Esophagus squamous epithelium (tissue), 5 donors: ENCODE results near the gene CSF3R. TPM values are rescaled to one million over a fixed set of nuclear protein-coding genes. Genes with fewer than 3 reads are reported as not detected.

ENCODE experiments used
- DNase-seq: peaks from one replicate; lab custom pipeline; 2025; lab: John Stamatoyannopoulos, UW
- H3K27ac ChIP-seq, 4 donors: fragments of 200-600 bp; sonication (generic); one replicate each; pipeline ENCODE4 v1.5.1; 2016 to 2019; ENCODE audit warnings: mild to moderate bottlenecking in 1 of 4
- H3K27me3 ChIP-seq, 4 donors: fragments of 200-600 bp; sonication (generic); 1 replicate in 3 of 4; 2 replicates in 1 of 4; pipeline versions ENCODE4 v1.5.1 to v1.6.0; 2017 to 2021; ENCODE audit warnings: antibody characterized with exemption in 1 of 4
- H3K36me3 ChIP-seq, 3 donors: fragments of 200-600 bp; sonication (generic); one replicate each; pipeline ENCODE4 v1.5.1; 2016 to 2019
- H3K4me1 ChIP-seq, 3 donors: fragments of 200-600 bp; sonication (generic); one replicate each; pipeline ENCODE4 v1.5.1; 2017 to 2019
- H3K4me3 ChIP-seq, 4 donors: fragments of 200-600 bp; sonication (generic); 1 replicate in 3 of 4; 2 replicates in 1 of 4; pipeline ENCODE4 v1.5.1; 2016 to 2019; ENCODE audit warnings: mild to moderate bottlenecking in 2 of 4, moderate library complexity in 1 of 4
- H3K9me3 ChIP-seq, 3 donors: fragments of 200-600 bp; sonication (generic); one replicate each; pipeline ENCODE4 v1.5.1; 2016 to 2019
- POLR2A ChIP-seq, 4 donors: fragments of 450-650 bp; IDR thresholded peaks; one replicate each; pipeline ENCODE4 v1.6.1; 2017; ENCODE audit warnings: antibody characterized with exemption in 4 of 4, mild to moderate bottlenecking in 4 of 4, moderate library complexity in 3 of 4
- WGBS, 2 donors: methylation state at CpG; one replicate each; pipeline ENCODE4 v1.1.5; 2018; 5-methylcytosine and 5-hydroxymethylcytosine counted together
- intact Hi-C: fragments of 100-400 bp; cut with DNase I; formaldehyde crosslinking; loops from one replicate; pipeline ENCODE4 v1.15.0; 2022
- total RNA-seq, 4 donors: library from RNA; depleted of rRNA; stranded (reverse); fragments of >200 nt; gene quantifications; one replicate each; pipeline ENCODE4 v1.1.0, GENCODE V29; 2016
- TF ChIP-seq, protein P1 (sequence below), 6 experiments: fragments of 450-650 bp in 4 of 6; fragments of 200-600 bp in 2 of 6; sonication (generic) in 2 of 6; IDR thresholded peaks; one replicate each; pipeline ENCODE4 v1.5.1; 2016 to 2019; ENCODE audit warnings: antibody characterized with exemption in 6 of 6, mild to moderate bottlenecking in 4 of 6, moderate library complexity in 4 of 6
- donor health status: DM: yes; HTN: yes; CAD: no.

The CSF3R gene
- total RNA-seq, 4 donors from 2014 or later = 0.42 to 10.0 (median 4.7) TPM

GRCh38 chr1:36476945-36477344 is 5.8 kb downstream of the CSF3R start:
- Histone ChIP-seq H3K36me3 (no peaks in the 10 kb centered on the region), H3K9me3 (no peaks in the 10 kb centered on the region), H3K4me1 (peaks cover 0 to 7% (median 0%) of the 10 kb centered on the region in 3 donors), H3K27ac (no peak overlapping the region), H3K27me3 (peaks cover 0 to 19% (median 0%) of the 10 kb centered on the region in 4 donors), H3K4me3 (no peak overlapping the region)
- no peak for DNase-seq
- intact Hi-C loops = no loop called here
- TF ChIP-seq, protein P1, sequence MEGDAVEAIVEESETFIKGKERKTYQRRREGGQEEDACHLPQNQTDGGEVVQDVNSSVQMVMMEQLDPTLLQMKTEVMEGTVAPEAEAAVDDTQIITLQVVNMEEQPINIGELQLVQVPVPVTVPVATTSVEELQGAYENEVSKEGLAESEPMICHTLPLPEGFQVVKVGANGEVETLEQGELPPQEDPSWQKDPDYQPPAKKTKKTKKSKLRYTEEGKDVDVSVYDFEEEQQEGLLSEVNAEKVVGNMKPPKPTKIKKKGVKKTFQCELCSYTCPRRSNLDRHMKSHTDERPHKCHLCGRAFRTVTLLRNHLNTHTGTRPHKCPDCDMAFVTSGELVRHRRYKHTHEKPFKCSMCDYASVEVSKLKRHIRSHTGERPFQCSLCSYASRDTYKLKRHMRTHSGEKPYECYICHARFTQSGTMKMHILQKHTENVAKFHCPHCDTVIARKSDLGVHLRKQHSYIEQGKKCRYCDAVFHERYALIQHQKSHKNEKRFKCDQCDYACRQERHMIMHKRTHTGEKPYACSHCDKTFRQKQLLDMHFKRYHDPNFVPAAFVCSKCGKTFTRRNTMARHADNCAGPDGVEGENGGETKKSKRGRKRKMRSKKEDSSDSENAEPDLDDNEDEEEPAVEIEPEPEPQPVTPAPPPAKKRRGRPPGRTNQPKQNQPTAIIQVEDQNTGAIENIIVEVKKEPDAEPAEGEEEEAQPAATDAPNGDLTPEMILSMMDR (IDR thresholded peaks at IDR 0.05) = no peak
- no peak for TF ChIP-seq POLR2A (IDR thresholded peaks at IDR 0.05)
- 74 to 75% methylated on average over 5 of the region's 5 CpGs for WGBS, 2 donors

DNA sequence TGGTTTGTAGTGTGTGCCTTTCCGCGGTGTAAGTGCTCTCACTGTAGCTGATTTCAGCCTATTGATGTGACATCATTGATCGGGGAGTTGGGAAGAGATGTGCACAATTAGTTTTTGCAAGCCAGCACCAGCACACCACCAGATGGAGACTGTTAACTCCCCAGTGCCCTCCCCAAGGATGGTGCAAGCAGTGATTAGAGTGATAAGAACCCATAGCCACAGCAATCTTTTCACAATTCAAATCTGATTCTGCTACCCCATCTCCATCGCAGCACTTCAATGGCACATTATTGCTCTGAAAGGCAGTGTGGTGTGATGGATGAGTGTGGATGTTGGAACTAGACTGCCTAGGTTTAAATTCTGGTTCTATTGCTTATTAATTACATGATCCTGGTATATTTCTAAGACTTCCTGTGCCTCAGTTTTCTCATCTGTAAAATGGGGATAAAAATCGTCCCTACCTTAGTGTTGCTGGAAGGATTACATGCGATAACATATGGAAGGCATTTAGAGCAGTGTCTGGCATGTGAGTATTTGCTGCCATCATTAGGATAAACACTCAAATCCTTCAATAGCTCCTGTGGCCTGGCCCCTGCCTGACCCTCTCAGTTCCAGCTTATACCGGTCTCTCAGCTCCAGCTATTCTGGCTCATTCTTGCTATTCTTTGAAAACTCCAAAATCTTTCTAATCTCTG is 6.7 kb downstream of the CSF3R start:
- intact Hi-C loops = no loop called here
- no peak for DNase-seq
- no peaks in the 10 kb centered on the region for H3K9me3 ChIP-seq
- no peak overlapping the region for H3K27ac ChIP-seq
- H3K27me3 ChIP-seq = peaks cover 0 to 10% (median 0%) of the 10 kb centered on the region in 4 donors
- H3K4me3 ChIP-seq = no peak overlapping the region
- peaks cover 0 to 7% (median 0%) of the 10 kb centered on the region in 3 donors for H3K4me1 ChIP-seq
- WGBS, 2 donors = 83 to 91% methylated on average over 7 of the region's 7 CpGs
- TF ChIP-seq, protein P1 (IDR thresholded peaks at IDR 0.05) = no peak
- no peak for TF ChIP-seq POLR2A (IDR thresholded peaks at IDR 0.05)
- H3K36me3 ChIP-seq = no peaks in the 10 kb centered on the region

- no peak overlapping the region for H3K27ac ChIP-seq
- H3K4me1 ChIP-seq = peaks cover 0 to 7% (median 0%) of the 10 kb centered on the region in 3 donors
- 58 to 61% methylated on average over 6 to 9 of the region's 9 CpGs for WGBS, 2 donors
- no peaks in the 10 kb centered on the region for H3K36me3 ChIP-seq
- H3K4me3 ChIP-seq = no peak overlapping the region
- H3K9me3 ChIP-seq = no peaks in the 10 kb centered on the region
- peaks cover 0 to 4% (median 0%) of the 10 kb centered on the region in 4 donors for H3K27me3 ChIP-seq
- TF ChIP-seq, protein P1 (IDR thresholded peaks at IDR 0.05) = no peak
- TF ChIP-seq POLR2A (IDR thresholded peaks at IDR 0.05) = no peak
- no peak for DNase-seq
- intact Hi-C loops = no loop called here
These were observed 7.4 kb downstream of the CSF3R start for GRCh38 chr1:36475341-36475740.

DNA sequence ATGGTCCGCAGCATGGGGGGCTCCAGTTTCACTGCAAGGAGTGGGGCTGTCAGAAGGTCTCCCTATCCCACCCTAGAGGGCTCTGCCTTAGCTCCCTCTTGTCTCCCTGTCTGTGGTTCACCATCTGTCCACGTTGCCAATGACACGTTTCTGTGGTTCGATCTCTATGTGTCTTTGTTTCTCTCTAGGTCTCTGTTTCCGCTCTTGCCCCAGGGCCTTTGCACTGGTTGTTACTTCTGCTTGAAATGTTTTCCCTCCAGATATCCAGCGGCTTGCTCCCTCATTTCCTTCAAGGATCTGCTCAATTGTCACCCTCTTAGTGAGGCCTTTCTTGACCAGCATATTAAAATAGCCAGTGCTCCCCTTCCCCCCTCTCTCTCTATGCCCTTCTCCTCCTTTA is 10.1 kb downstream of the CSF3R start:
- intact Hi-C loops = no loop called here
- WGBS, 2 donors = 87 to 91% methylated on average over 5 to 6 of the region's 6 CpGs
- Histone ChIP-seq H3K4me1 (peaks cover 0 to 7% (median 0%) of the 10 kb centered on the region in 3 donors), H3K36me3 (no peaks in the 10 kb centered on the region), H3K27ac (no peak overlapping the region), H3K9me3 (no peaks in the 10 kb centered on the region), H3K27me3 (no peaks in the 10 kb centered on the region), H3K4me3 (no peak overlapping the region)
- no peak for DNase-seq
- TF ChIP-seq, protein P1 (IDR thresholded peaks at IDR 0.05) = no peak
- TF ChIP-seq POLR2A (IDR thresholded peaks at IDR 0.05) = no peak

- no peak for DNase-seq
- Histone ChIP-seq H3K36me3 (no peaks in the 10 kb centered on the region), H3K27me3 (no peaks in the 10 kb centered on the region), H3K4me3 (no peak overlapping the region), H3K9me3 (no peaks in the 10 kb centered on the region), H3K4me1 (peaks cover 0 to 7% (median 0%) of the 10 kb centered on the region in 3 donors), H3K27ac (no peak overlapping the region)
- intact Hi-C loops = no loop called here
- 77 to 87% methylated on average over 8 to 11 of the region's 22 CpGs for WGBS, 2 donors
- no peak for TF ChIP-seq POLR2A (IDR thresholded peaks at IDR 0.05)
- TF ChIP-seq, protein P1 (IDR thresholded peaks at IDR 0.05) = no peak
These were observed 10.7 kb downstream of the CSF3R start for GRCh38 chr1:36471830-36472641.
